NCI-H2171 treated with DMSO at 0.1 percent for 48 hours (cell line): ENCODE measurements around the gene BTBD9.

Experiments used
- DNase-seq: peaks from one replicate; lab custom pipeline; 2025; lab: John Stamatoyannopoulos, UW

The BTBD9 gene

GRCh38 chr6:38639498-38640215, at the start of gene BTBD9:
BTBD9 (minus strand) TSS chr6:38639929.
- peak; percentile 82 for DNase-seq

DNA sequence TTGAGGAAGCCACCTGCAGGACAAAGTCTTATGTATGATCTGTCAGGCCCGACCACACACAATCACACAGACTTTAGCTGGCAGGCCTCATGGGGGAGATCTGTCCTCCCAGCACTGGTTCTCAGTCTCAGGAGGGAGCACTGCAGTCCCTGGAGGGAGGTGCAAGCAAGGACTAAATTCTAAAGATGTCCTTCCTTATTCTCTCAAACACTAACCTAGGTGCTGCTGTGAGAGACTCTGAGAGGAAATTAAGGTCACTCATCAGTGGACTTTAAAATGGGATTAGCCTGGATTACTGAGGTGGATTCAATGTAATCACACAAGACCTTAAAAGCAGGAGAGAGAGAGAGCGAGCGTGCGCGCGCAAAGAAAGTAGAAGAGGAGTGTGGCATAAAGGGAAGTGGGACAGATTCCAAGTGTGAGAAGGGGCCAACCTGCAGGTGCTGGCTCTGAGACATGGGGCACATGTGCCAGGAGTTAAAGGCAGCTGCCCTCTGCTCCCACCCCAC, 48.9 kb upstream of the BTBD9 start:
- DNase-seq = no peak

DNA sequence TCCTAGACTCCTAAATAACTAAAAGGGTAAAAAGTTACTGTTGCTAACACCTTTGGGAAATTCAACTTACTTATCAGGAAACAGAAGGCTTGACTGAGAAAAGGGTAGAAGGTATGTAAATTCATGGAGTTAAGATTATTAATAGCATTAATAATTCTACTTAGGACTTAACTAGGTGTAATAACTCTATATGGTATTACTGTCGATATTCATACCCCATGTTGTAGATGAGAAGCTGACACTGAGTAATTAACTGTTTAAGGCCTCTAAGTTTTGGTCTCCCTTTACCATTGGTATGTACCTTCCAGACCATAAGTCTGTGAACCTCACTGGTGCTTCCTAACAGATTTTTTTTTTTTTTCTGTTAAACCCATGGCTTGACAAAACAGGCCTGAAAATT, 47.8 kb upstream of the BTBD9 start:
- no peak for DNase-seq

DNA sequence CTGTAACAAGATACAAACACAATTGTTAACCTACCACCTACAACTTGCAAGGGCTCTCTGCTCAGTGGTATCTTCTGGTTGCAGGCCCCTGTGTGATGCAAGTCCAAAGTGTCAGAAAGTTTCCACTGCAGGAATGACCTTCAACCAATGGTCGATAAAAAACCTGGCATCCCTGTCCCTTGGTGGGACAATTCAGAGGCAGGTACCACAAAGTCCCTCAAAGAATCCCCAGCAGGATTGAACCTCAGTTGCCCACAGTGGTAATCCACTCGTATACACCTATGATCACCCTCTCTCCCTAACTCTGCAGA, 47.3 kb upstream of the BTBD9 start:
- DNase-seq = no peak

DNA sequence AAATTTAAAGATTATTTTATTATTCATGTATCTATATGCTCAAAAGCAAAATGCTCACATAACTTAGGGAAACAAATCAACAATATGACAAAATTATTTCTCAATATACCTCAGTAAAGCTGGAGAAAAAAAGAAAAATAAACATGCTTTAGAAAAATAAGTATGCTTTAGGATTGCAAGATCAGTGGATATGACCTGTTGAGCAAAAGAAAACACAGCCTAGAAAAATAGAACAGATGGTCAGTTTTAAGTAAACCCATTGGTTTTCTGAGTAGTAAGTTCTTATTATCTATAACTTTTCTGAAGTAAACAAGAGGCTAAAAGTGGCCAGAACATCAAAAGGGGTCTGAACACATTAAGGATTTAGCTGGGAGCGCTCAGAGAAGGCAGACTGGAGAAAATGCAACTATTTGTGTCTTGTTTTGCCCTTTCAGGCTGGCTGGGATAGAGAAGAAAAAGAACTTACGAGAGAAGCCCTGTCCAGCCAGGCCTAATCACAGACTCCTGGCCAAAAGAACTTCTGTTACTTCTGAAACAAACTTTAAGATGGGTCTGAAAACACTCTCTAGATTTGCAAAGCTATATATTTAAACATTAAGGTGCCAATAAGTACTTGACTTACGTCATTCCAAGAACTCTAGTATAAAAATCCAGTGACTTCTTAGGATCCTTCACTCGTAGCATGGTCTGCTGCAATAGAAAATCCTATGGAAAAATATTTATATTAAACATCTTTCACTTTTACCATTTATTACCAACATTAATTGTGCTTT, 46.7 kb upstream of the BTBD9 start:
- no peak for DNase-seq

- DNase-seq = no peak
Measured at GRCh38 chr6:38684904-38685303, 45.2 kb upstream of the BTBD9 start.

DNA sequence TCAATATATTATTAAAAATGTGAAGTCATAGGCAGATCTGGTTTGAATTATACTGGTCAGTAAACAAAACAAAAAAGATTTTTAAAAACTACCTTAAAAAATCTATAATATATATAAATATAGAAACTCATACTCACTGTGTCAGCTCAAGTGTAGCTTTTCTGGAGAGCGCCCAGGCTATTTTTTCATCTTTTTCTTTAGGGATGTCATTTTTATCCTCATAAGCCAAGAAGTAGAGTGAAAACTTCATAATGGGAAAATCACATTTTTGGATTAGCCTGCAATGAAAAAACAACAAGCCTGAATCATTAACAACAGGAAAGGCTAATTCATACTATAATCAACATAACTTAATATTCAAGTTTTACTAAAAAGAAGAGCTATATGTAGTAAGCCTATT, 44.5 kb upstream of the BTBD9 start:
- DNase-seq = no peak

DNA sequence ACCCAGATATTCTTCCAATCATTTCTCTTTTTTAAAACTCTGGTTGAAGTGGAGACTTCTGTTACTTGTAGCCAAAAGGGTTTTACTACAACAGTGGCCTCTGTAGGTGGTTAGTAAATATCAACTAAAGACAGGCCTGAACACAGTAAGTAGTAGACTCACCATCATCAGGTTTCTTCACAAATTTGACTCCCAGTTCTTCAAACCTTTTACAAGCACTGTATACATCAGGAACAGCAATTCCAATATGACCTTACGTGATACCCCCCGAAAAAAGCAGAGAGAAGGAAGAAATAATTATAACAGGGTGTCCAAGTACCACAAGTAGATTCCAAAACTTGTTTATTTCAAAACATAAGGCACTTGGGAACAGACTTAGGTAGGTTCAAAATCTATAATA, 42.1 kb upstream of the BTBD9 start:
- no peak for DNase-seq

- no peak for DNase-seq
Measured at GRCh38 chr6:38679668-38680067, 39.9 kb upstream of the BTBD9 start.

- DNase-seq = no peak
Measured at GRCh38 chr6:38678178-38678760, 38.5 kb upstream of the BTBD9 start.

- no peak for DNase-seq
Measured at GRCh38 chr6:38676974-38677544, 37.3 kb upstream of the BTBD9 start.

DNA sequence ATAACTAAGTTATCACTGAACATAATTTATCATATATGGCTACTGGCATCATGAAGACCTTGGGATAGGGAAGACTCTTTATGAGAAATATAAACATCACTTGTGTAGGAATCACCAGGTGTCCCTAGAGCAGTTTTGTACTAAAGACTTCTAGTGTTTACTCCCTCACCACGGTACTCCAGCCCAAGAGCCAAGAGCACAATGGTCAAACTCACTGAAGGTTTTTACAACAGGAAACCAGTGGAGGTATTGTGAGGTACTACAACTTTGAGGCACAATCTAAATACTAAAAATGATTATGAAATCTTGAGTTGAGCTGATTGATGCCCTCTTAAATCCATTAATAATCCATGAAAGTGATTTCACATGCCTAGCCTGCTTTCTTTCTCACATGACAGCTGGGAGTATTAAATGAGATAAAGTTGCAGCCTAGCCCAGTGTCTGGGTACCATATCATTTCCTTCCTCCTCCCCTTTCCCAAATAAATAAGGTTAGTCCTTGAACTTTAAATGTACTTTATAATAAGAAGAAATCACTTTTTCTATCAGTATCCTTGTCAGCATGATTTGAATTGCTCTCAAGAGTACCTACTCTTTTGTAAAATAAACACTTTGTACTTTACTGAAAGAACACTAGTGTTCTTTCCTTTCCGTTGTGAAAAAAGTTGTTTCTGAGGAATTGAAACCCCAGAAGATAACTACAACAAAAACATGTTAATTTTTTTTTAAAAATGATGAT, 36.7 kb upstream of the BTBD9 start:
- no peak for DNase-seq

- DNase-seq = no peak
Measured at GRCh38 chr6:38673397-38674165, 33.9 kb upstream of the BTBD9 start.

DNA sequence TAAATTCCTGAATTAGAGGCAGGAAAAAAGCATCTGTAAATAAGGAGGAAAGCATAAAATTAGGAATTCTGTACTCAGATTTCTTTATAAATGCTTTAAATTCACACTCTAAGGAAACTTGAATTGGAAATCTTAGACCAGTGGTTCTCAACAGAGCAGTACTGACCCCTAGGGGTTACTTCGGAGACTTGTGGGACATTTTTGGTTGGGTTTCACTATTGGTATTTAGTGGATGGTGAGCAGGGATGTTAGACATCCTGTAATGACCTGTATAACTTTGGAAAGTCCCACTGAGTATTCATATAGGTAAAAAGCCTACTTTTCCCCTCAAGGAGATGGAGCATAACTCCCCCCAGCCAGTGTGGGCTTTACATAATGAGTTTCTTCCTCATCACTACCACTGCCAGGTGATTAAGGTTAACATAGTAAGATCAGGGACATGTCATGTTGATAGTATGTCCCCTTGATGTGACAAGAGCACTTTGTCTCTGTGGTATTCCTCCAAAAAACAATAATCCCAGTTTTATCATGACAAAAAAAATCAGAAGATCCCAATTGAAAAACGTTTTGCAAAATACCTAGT, 32.2 kb upstream of the BTBD9 start:
- peak; percentile 70 for DNase-seq

DNA sequence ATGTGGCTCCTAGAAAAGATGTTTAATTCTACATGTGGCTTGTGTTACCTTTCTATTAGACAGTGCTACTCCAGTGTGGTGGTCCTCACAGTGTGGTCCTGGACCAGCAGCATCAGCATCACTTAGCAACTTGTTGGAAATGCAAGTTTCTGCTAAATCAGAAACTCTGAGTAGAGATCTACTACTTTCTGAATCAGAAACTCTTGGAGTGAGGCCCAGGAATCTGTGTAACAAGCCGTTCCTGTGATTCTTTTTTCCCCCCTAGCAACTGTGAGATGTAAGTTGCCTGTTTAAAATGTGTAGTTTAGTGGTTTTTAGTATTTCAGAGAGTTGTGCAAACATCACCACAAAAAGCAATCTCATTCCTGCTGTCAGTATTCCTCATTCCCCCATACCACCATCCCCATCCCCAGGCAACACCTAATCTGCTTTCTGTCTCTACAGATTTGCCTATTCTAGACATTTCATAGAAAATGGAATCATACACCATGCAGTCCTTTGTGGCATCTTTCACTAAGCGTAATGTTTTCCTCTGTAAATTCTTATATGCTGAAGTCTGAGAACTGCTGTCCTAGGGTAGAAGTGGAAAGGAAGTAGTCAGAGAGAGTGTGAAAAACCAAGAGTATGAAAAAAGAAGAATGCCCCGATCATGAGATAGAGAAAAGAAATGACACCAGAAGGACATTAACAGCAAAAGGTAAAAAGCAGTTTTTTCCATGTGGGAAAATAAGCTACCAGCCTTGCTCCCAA, 18.9 kb upstream of the BTBD9 start:
- DNase-seq = no peak

- DNase-seq = no peak
Measured at GRCh38 chr6:38656896-38657295, 17.2 kb upstream of the BTBD9 start.

DNA sequence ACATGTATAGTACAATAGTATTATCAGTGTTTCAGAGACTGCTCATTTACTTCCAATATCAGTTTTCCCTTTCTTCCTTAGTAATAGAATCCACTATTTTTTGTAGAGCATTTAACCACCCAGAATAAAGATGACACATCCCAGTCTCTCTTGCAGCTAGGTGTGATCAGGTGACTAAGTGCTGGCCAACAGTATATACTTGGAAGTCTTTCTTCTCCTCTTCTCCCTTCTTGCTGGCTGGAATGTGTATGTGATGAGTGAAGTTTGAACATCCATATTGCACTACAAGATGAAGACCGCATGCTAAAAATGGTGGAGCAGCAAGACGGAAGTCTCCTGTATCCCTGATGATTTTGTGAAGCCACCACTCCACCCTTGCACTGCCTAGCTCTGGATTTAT, 14.5 kb upstream of the BTBD9 start:
- DNase-seq = no peak

GRCh38 chr6:38651121-38651784, 11.5 kb upstream of the BTBD9 start:
- no peak for DNase-seq

DNA sequence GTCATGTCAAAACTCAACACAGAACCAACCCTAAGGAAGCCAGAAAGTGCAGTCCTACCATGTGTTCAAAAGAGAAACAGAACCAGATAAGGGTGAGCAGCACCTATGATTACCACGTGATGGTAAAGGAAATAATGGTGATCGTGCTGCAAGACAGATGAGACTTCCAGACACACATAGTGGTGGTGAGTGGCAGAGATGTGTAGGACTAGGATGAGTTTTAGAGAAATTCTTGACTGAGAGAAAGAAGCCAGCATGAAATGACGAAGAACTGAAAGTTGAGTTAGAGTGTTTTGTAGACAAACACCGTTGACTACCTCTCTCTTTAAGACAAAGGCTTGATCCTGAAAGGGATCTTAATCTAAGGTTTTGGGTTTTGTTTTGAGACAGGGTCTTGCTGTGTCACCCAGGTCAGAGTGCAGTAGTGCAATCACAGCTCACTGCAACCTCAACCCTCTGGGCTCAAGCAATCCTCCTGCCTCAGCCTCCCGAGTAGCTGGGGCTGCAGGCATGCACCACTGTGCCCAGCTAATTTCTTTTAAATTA, 10.6 kb upstream of the BTBD9 start:
- no peak for DNase-seq
